Activated T-cell treated with anti-CD3 and anti-CD28 coated beads, Interleukin-2, amount 50 U/mL, for 24 hours (primary cell): ENCODE results near the gene SEMA6C.

ENCODE experiments used
- DNase-seq: peaks from one replicate; pipeline ENCODE4 v3.0.0-alpha.2; 2020
- H3K27ac Mint-ChIP-seq: 2 replicates; pipeline ENCODE4 v1.8.0; 2020; ENCODE audit warnings: mild to moderate bottlenecking, mixed read lengths
- H3K27me3 Mint-ChIP-seq: 2 replicates; pipeline ENCODE4 v1.8.0; 2020; ENCODE audit warnings: mixed read lengths
- H3K36me3 Mint-ChIP-seq: 2 replicates; pipeline ENCODE4 v1.8.0; 2020; ENCODE audit warnings: low read depth, mixed read lengths
- H3K4me1 Mint-ChIP-seq: 2 replicates; pipeline ENCODE4 v1.8.0; 2020; ENCODE audit warnings: low read depth, mixed read lengths
- H3K4me3 Mint-ChIP-seq: 2 replicates; pipeline ENCODE4 v1.8.0; 2020; ENCODE audit warnings: mild to moderate bottlenecking, moderate library complexity, mixed read lengths
- H3K9me3 Mint-ChIP-seq: 2 replicates; pipeline ENCODE4 v1.8.0; 2020; ENCODE audit warnings: mixed read lengths

Gene SEMA6C

GRCh38 chr1:151171190-151171589 lies 24.8 kb upstream of the SEMA6C start:
- Mint-ChIP-seq H3K9me3 (no peaks in the 10 kb centered on the region), H3K4me1 (peaks cover 19% of the 10 kb centered on the region), H3K27me3 (no peaks in the 10 kb centered on the region), H3K27ac (peak overlapping the region; percentile 41), H3K36me3 (peaks cover 89% of the 10 kb centered on the region), H3K4me3 (no peak overlapping the region)
- no peak for DNase-seq

GRCh38 chr1:151167116-151167515 lies 20.7 kb upstream of the SEMA6C start:
- DNase-seq: no peak

GRCh38 chr1:151166505-151166956 lies 20.1 kb upstream of the SEMA6C start:
- Mint-ChIP-seq H3K9me3 (no peaks in the 10 kb centered on the region), H3K36me3 (peaks cover 75% of the 10 kb centered on the region), H3K27ac (peak overlapping the region; percentile 98), H3K4me1 (peaks cover 53% of the 10 kb centered on the region), H3K4me3 (peak overlapping the region; percentile 95), H3K27me3 (no peaks in the 10 kb centered on the region)
- DNase-seq: no peak

More at GRCh38 chr1:151167116-151167515, 20.7 kb upstream of the SEMA6C start:
- Mint-ChIP-seq H3K27ac (peak overlapping the region; percentile 98), H3K27me3 (no peaks in the 10 kb centered on the region), H3K4me1 (peaks cover 47% of the 10 kb centered on the region), H3K4me3 (peak overlapping the region; percentile 95), H3K9me3 (no peaks in the 10 kb centered on the region), H3K36me3 (peaks cover 75% of the 10 kb centered on the region)

GRCh38 chr1:151165738-151166504 lies 19.5 kb upstream of the SEMA6C start, which contains the start of the genes LYSMD1 and SCNM1:
LYSMD1 (minus strand) TSS chr1:151165902; CDS start chr1:151165258, 644 bp downstream.
SCNM1 (plus strand) TSS chr1:151166144; CDS start chr1:151166153, 9 bp downstream.
- H3K27ac Mint-ChIP-seq: peak within 1 kb of the TSS; percentile 98
- peaks cover 74% of the 10 kb centered on the region for H3K36me3 Mint-ChIP-seq
- no peaks in the 10 kb centered on the region for H3K9me3 Mint-ChIP-seq

GRCh38 chr1:151165281-151165737 lies 18.9 kb upstream of the SEMA6C start:
- Mint-ChIP-seq H3K4me1 (peaks cover 63% of the 10 kb centered on the region), H3K9me3 (no peaks in the 10 kb centered on the region), H3K36me3 (peaks cover 74% of the 10 kb centered on the region), H3K27ac (peak overlapping the region; percentile 98), H3K27me3 (no peaks in the 10 kb centered on the region), H3K4me3 (peak overlapping the region; percentile 95)
- peak; percentile 46 for DNase-seq

More at GRCh38 chr1:151165738-151166504, 19.5 kb upstream of the SEMA6C start, which contains the start of the genes LYSMD1 and SCNM1:
- H3K4me1 Mint-ChIP-seq: peaks cover 57% of the 10 kb centered on the region
- H3K27me3 Mint-ChIP-seq: no peaks in the 10 kb centered on the region
- peak within 1 kb of the TSS; percentile 95 for H3K4me3 Mint-ChIP-seq
- DNase-seq: peak; percentile 93

- H3K27me3 Mint-ChIP-seq: no peaks in the 10 kb centered on the region
- no peaks in the 10 kb centered on the region for H3K9me3 Mint-ChIP-seq
- no peak for DNase-seq
- peak overlapping the region; percentile 95 for H3K4me3 Mint-ChIP-seq
- H3K36me3 Mint-ChIP-seq: peaks cover 73% of the 10 kb centered on the region
- peaks cover 67% of the 10 kb centered on the region for H3K4me1 Mint-ChIP-seq
- H3K27ac Mint-ChIP-seq: peak overlapping the region; percentile 98
Measured at GRCh38 chr1:151164732-151165280, 18.4 kb upstream of the SEMA6C start.

GRCh38 chr1:151159373-151159772 lies 12.9 kb upstream of the SEMA6C start:
- peak overlapping the region; percentile 91 for H3K4me3 Mint-ChIP-seq
- H3K27me3 Mint-ChIP-seq: no peaks in the 10 kb centered on the region
- peaks cover 61% of the 10 kb centered on the region for H3K36me3 Mint-ChIP-seq
- no peaks in the 10 kb centered on the region for H3K9me3 Mint-ChIP-seq
- H3K27ac Mint-ChIP-seq: peak overlapping the region; percentile 97
- DNase-seq: no peak
- H3K4me1 Mint-ChIP-seq: peaks cover 61% of the 10 kb centered on the region

GRCh38 chr1:151158751-151159251 lies 12.4 kb upstream of the SEMA6C start:
- no peaks in the 10 kb centered on the region for H3K9me3 Mint-ChIP-seq
- H3K4me3 Mint-ChIP-seq: peak overlapping the region; percentile 91
- DNase-seq: peak; percentile 52
- H3K27ac Mint-ChIP-seq: peak overlapping the region; percentile 97
- peaks cover 57% of the 10 kb centered on the region for H3K4me1 Mint-ChIP-seq
- no peaks in the 10 kb centered on the region for H3K27me3 Mint-ChIP-seq
- peaks cover 58% of the 10 kb centered on the region for H3K36me3 Mint-ChIP-seq

GRCh38 chr1:151158326-151158725 lies 11.9 kb upstream of the SEMA6C start:
- DNase-seq: peak; percentile 79
- no peaks in the 10 kb centered on the region for H3K27me3 Mint-ChIP-seq
- H3K36me3 Mint-ChIP-seq: peaks cover 58% of the 10 kb centered on the region

GRCh38 chr1:151157067-151157531 lies 10.7 kb upstream of the SEMA6C start:
- Mint-ChIP-seq H3K27ac (peak overlapping the region; percentile 97), H3K4me3 (peak overlapping the region; percentile 91)

More at GRCh38 chr1:151158326-151158725, 11.9 kb upstream of the SEMA6C start:
- Mint-ChIP-seq H3K4me3 (peak overlapping the region; percentile 91), H3K9me3 (no peaks in the 10 kb centered on the region), H3K4me1 (peaks cover 57% of the 10 kb centered on the region), H3K27ac (peak overlapping the region; percentile 97)

GRCh38 chr1:151156515-151156819 lies 10.0 kb upstream of the SEMA6C start, which contains the start of gene TNFAIP8L2:
TNFAIP8L2 (plus strand) TSS chr1:151156649; CDS start chr1:151158698, 2,049 bp downstream.
- H3K27ac Mint-ChIP-seq: peak within 1 kb of the TSS; percentile 97
- no peaks in the 10 kb centered on the region for H3K27me3 Mint-ChIP-seq
- H3K4me3 Mint-ChIP-seq: peak within 1 kb of the TSS; percentile 91
- peaks cover 48% of the 10 kb centered on the region for H3K36me3 Mint-ChIP-seq
- H3K4me1 Mint-ChIP-seq: peaks cover 43% of the 10 kb centered on the region
- no peaks in the 10 kb centered on the region for H3K9me3 Mint-ChIP-seq
- peak; percentile 83 for DNase-seq

More at GRCh38 chr1:151157067-151157531, 10.7 kb upstream of the SEMA6C start:
- peaks cover 49% of the 10 kb centered on the region for H3K4me1 Mint-ChIP-seq
- no peaks in the 10 kb centered on the region for H3K9me3 Mint-ChIP-seq
- DNase-seq: peak; percentile 72
- no peaks in the 10 kb centered on the region for H3K27me3 Mint-ChIP-seq
- H3K36me3 Mint-ChIP-seq: peaks cover 55% of the 10 kb centered on the region

- no peak overlapping the region for H3K27ac Mint-ChIP-seq
- peak overlapping the region; percentile 83 for H3K4me3 Mint-ChIP-seq
- H3K4me1 Mint-ChIP-seq: peaks cover 19% of the 10 kb centered on the region
- DNase-seq: no peak
- peaks cover 4% of the 10 kb centered on the region for H3K27me3 Mint-ChIP-seq
- no peaks in the 10 kb centered on the region for H3K36me3 Mint-ChIP-seq
- H3K9me3 Mint-ChIP-seq: no peaks in the 10 kb centered on the region
Measured at GRCh38 chr1:151147665-151148064, 1.2 kb upstream of the SEMA6C start.

GRCh38 chr1:151147132-151147503 lies 687 bp upstream of the SEMA6C start:
- Mint-ChIP-seq H3K27me3 (peaks cover 4% of the 10 kb centered on the region), H3K4me3 (peak overlapping the region; percentile 83), H3K36me3 (no peaks in the 10 kb centered on the region), H3K9me3 (no peaks in the 10 kb centered on the region), H3K4me1 (peaks cover 19% of the 10 kb centered on the region), H3K27ac (peak overlapping the region; percentile 78)
- DNase-seq: no peak

GRCh38 chr1:151146072-151146411 lies 389 bp downstream of the SEMA6C start:
- Mint-ChIP-seq H3K27ac (no peak overlapping the region), H3K9me3 (no peaks in the 10 kb centered on the region), H3K36me3 (no peaks in the 10 kb centered on the region), H3K4me1 (peaks cover 19% of the 10 kb centered on the region), H3K4me3 (peak overlapping the region; percentile 83), H3K27me3 (peaks cover 4% of the 10 kb centered on the region)
- DNase-seq: peak; percentile 47
